A549 (cell line): ENCODE data around the gene RALGPS2.

Experiments used
- EP300 ChIP-seq, 2 experiments: fragments of >200 bp; sonication (Bioruptor Twin); formaldehyde crosslinking; IDR thresholded peaks; 2 replicates in 1 of 2; 3 replicates in 1 of 2; pipeline ENCODE4 v1.6.1; 2016 to 2017
- ESRRA ChIP-seq: fragments of 150-350 bp; IDR thresholded peaks from 2 replicates; pipeline ENCODE4 v1.6.1; 2014; ENCODE audit warnings: mild to moderate bottlenecking, low read length, borderline replicate concordance
- HEYL ChIP-seq: fragments of 250-450 bp; sonication (Bioruptor Pico); IDR thresholded peaks from 2 replicates; pipeline ENCODE4 v1.8.0; 2021; ENCODE audit warnings: mild to moderate bottlenecking, moderate library complexity
- HOXB5 ChIP-seq: fragments of 250-450 bp; sonication (Bioruptor Pico); IDR thresholded peaks from 2 replicates; pipeline ENCODE4 v1.5.0; 2020; ENCODE audit warnings: mild to moderate bottlenecking, moderate library complexity
- JUNB ChIP-seq: fragments of >200 bp; sonication (Bioruptor Twin); formaldehyde crosslinking; IDR thresholded peaks from 2 replicates; pipeline ENCODE4 v1.6.1; 2016
- KDM1A ChIP-seq: fragments of 200-600 bp; sonication (generic); IDR thresholded peaks from 2 replicates; pipeline ENCODE4 v1.6.1; 2016; ENCODE audit warnings: low read depth, mild to moderate bottlenecking
- NPAS2 ChIP-seq: fragments of 250-450 bp; sonication (Bioruptor Pico); IDR thresholded peaks from 2 replicates; pipeline ENCODE4 v1.8.0; 2022; ENCODE audit warnings: mild to moderate bottlenecking, moderate library complexity, borderline replicate concordance
- POLR2A ChIP-seq: IDR thresholded peaks from 2 replicates; pipeline ENCODE4 v1.6.1; 2012; ENCODE audit warnings: mild to moderate bottlenecking, low read length
- TF ChIP-seq, protein P1 (sequence below): fragments of >200 bp; sonication (Bioruptor Twin); formaldehyde crosslinking; IDR thresholded peaks from 3 replicates; pipeline ENCODE4 v1.5.1; 2016
- TF ChIP-seq, protein P2 (sequence below): fragments of 200-600 bp; sonication (generic); IDR thresholded peaks from 2 replicates; pipeline ENCODE4 v1.6.1; 2016; ENCODE audit warnings: antibody characterized with exemption, mild to moderate bottlenecking, moderate library complexity
- TF ChIP-seq, protein P3 (sequence below): fragments of 450-650 bp; IDR thresholded peaks from 2 replicates; pipeline ENCODE4 v1.6.1; 2014; ENCODE audit warnings: antibody characterized with exemption

GRCh38 chr1:178916448-178917174 is 191.6 kb downstream of the RALGPS2 start:
- TF ChIP-seq, protein P1, sequence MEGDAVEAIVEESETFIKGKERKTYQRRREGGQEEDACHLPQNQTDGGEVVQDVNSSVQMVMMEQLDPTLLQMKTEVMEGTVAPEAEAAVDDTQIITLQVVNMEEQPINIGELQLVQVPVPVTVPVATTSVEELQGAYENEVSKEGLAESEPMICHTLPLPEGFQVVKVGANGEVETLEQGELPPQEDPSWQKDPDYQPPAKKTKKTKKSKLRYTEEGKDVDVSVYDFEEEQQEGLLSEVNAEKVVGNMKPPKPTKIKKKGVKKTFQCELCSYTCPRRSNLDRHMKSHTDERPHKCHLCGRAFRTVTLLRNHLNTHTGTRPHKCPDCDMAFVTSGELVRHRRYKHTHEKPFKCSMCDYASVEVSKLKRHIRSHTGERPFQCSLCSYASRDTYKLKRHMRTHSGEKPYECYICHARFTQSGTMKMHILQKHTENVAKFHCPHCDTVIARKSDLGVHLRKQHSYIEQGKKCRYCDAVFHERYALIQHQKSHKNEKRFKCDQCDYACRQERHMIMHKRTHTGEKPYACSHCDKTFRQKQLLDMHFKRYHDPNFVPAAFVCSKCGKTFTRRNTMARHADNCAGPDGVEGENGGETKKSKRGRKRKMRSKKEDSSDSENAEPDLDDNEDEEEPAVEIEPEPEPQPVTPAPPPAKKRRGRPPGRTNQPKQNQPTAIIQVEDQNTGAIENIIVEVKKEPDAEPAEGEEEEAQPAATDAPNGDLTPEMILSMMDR, result no peak
- TF ChIP-seq, protein P2, sequence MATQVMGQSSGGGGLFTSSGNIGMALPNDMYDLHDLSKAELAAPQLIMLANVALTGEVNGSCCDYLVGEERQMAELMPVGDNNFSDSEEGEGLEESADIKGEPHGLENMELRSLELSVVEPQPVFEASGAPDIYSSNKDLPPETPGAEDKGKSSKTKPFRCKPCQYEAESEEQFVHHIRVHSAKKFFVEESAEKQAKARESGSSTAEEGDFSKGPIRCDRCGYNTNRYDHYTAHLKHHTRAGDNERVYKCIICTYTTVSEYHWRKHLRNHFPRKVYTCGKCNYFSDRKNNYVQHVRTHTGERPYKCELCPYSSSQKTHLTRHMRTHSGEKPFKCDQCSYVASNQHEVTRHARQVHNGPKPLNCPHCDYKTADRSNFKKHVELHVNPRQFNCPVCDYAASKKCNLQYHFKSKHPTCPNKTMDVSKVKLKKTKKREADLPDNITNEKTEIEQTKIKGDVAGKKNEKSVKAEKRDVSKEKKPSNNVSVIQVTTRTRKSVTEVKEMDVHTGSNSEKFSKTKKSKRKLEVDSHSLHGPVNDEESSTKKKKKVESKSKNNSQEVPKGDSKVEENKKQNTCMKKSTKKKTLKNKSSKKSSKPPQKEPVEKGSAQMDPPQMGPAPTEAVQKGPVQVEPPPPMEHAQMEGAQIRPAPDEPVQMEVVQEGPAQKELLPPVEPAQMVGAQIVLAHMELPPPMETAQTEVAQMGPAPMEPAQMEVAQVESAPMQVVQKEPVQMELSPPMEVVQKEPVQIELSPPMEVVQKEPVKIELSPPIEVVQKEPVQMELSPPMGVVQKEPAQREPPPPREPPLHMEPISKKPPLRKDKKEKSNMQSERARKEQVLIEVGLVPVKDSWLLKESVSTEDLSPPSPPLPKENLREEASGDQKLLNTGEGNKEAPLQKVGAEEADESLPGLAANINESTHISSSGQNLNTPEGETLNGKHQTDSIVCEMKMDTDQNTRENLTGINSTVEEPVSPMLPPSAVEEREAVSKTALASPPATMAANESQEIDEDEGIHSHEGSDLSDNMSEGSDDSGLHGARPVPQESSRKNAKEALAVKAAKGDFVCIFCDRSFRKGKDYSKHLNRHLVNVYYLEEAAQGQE, result no peak
- TF ChIP-seq HOXB5, result no peak
- no peak for TF ChIP-seq HEYL (CRISPR knock-in tag)
- TF ChIP-seq POLR2A, result no peak
- TF ChIP-seq JUNB, result no peak
- no peak for TF ChIP-seq NPAS2 (CRISPR knock-in tag)
- TF ChIP-seq EP300 (IDR thresholded peaks at IDR 0.05), result no peak
- TF ChIP-seq, protein P3, sequence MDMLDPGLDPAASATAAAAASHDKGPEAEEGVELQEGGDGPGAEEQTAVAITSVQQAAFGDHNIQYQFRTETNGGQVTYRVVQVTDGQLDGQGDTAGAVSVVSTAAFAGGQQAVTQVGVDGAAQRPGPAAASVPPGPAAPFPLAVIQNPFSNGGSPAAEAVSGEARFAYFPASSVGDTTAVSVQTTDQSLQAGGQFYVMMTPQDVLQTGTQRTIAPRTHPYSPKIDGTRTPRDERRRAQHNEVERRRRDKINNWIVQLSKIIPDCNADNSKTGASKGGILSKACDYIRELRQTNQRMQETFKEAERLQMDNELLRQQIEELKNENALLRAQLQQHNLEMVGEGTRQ, result no peak
- TF ChIP-seq ESRRA, result no peak
- TF ChIP-seq KDM1A, result no peak
